HG02610 (cell line): ENCODE measurements around the gene SELL.
A peak's percentile ranks its signal among the peaks of the same experiment; 100 is the strongest.
"Not testable (repeated sequence)": the region's sequence is repeated elsewhere in the genome, so short reads cannot be mapped to it uniquely, and the experiment has no call there.

Source experiments
- ATAC-seq: cut with Tn5 transposase; IDR thresholded peaks from one replicate; pipeline ENCODE4 v1.9.1; 2021; ENCODE audit warnings: mild to moderate bottlenecking, moderate library complexity; ENCODE audit not compliant: unreplicated experiment

Gene SELL

GRCh38 chr1:169670244-169670643 is 41.2 kb downstream of the SELL start:
- not testable (repeated sequence) for ATAC-seq

- peak; percentile 16 for ATAC-seq
These were observed 43.5 kb downstream of the SELL start for GRCh38 chr1:169667699-169668596.

- peak; percentile 87 for ATAC-seq
These were observed 44.2 kb downstream of the SELL start for GRCh38 chr1:169667227-169667639.

GRCh38 chr1:169662680-169663079 is 48.7 kb downstream of the SELL start:
- ATAC-seq = not testable (repeated sequence)

GRCh38 chr1:169661066-169661465 is 50.4 kb downstream of the SELL start:
- ATAC-seq = not testable (repeated sequence)

GRCh38 chr1:169658777-169659176 is 52.6 kb downstream of the SELL start:
- ATAC-seq = not testable (repeated sequence)

- ATAC-seq = no peak
These were observed 57.5 kb downstream of the SELL start for GRCh38 chr1:169653873-169654272.

GRCh38 chr1:169651035-169651434 is 60.4 kb downstream of the SELL start:
- ATAC-seq = no peak

- no peak for ATAC-seq
These were observed 60.9 kb downstream of the SELL start for GRCh38 chr1:169650551-169650950.

- no peak for ATAC-seq
These were observed 62.7 kb downstream of the SELL start for GRCh38 chr1:169648709-169649108.

- no peak for ATAC-seq
These were observed 63.2 kb downstream of the SELL start for GRCh38 chr1:169648187-169648586.

- ATAC-seq = no peak
These were observed 63.9 kb downstream of the SELL start for GRCh38 chr1:169647512-169647911.

- ATAC-seq = no peak
These were observed 67.1 kb downstream of the SELL start for GRCh38 chr1:169644297-169644696.
